ENCODE results near the gene ZBTB38. TPM values are rescaled to one million over a fixed set of nuclear protein-coding genes. Genes with fewer than 3 reads are reported as not detected.

Gene ZBTB38
- total and polyA plus RNA-seq, 2 donors (not counting 3 experiments of a cell fraction or from before 2014, with no cell fraction given), result 31.1 to 85.2 TPM

GRCh38 chr3:141373768-141374526 lies 5.6 kb downstream of the ZBTB38 start:
- ChIA-PET CTCF (interaction anchor here (1.0 to 2.5 kb wide), 3 partner anchors 13 to 71 kb away, joined by 3 to 6 read pairs (median 3); no protein-coding TSS in a partner anchor), POLR2A (no interaction called here)
- Histone ChIP-seq H3K9me3 (replicated peaks; ENCODE audit: control insufficient read depth, insufficient read depth, low read length) (no peaks in the 10 kb centered on the region), H3K4me3 (replicated peaks in 1 of 3; ENCODE audit: insufficient read depth in 1 of 3, low read depth in 1 of 3, low read length in 3 of 3) (no peak overlapping the region), H3K9me1 (replicated peaks; ENCODE audit: control insufficient read depth, extremely low read depth, insufficient read depth, low read length) (no peaks in the 10 kb centered on the region), H3K79me2 (ENCODE audit: control insufficient read depth, insufficient read depth, low read length) (peaks cover 40% of the 10 kb centered on the region), H2AFZ (ENCODE audit: low read depth, low read length) (no peak overlapping the region), H3K4me1 (ENCODE audit: control insufficient read depth, extremely low read depth, insufficient read depth, low read length) (peaks cover 18% of the 10 kb centered on the region), H3K27ac (ENCODE audit: insufficient read depth, low read depth, low read length) (no peak overlapping the region), H3K36me3 (ENCODE audit: control insufficient read depth in 2 of 2, extremely low read depth in 1 of 2, insufficient read depth in 2 of 2, low read length in 2 of 2) (peaks cover 2 to 6% of the 10 kb centered on the region in 2 experiments), H3K4me2 (ENCODE audit: insufficient read depth, low read length) (no peak overlapping the region), H4K20me1 (replicated peaks; ENCODE audit: control insufficient read depth, extremely low read depth, insufficient read depth, low read length) (no peaks in the 10 kb centered on the region), H3K9ac (replicated peaks; ENCODE audit: extremely low read depth, insufficient read depth, low read length) (no peak overlapping the region), H3K27me3 (ENCODE audit: control insufficient read depth in 2 of 2, insufficient read depth in 2 of 2, low read length in 2 of 2) (no peaks in the 10 kb centered on the region)
- TF ChIP-seq, protein P1, sequence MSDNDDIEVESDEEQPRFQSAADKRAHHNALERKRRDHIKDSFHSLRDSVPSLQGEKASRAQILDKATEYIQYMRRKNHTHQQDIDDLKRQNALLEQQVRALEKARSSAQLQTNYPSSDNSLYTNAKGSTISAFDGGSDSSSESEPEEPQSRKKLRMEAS (IDR thresholded peaks at IDR 0.05; ENCODE audit: insufficient read depth, insufficient read length), result no peak
- TF ChIP-seq, protein P2, sequence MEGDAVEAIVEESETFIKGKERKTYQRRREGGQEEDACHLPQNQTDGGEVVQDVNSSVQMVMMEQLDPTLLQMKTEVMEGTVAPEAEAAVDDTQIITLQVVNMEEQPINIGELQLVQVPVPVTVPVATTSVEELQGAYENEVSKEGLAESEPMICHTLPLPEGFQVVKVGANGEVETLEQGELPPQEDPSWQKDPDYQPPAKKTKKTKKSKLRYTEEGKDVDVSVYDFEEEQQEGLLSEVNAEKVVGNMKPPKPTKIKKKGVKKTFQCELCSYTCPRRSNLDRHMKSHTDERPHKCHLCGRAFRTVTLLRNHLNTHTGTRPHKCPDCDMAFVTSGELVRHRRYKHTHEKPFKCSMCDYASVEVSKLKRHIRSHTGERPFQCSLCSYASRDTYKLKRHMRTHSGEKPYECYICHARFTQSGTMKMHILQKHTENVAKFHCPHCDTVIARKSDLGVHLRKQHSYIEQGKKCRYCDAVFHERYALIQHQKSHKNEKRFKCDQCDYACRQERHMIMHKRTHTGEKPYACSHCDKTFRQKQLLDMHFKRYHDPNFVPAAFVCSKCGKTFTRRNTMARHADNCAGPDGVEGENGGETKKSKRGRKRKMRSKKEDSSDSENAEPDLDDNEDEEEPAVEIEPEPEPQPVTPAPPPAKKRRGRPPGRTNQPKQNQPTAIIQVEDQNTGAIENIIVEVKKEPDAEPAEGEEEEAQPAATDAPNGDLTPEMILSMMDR (IDR thresholded peaks at IDR 0.05; ENCODE audit: extremely low read depth in 1 of 2, insufficient read depth in 1 of 2, low read depth in 1 of 2, low read length in 2 of 2), result no peak
- TF ChIP-seq JUN (IDR thresholded peaks at IDR 0.05; ENCODE audit: borderline replicate concordance, insufficient read depth, insufficient read length, low read depth), result peak; percentile 45
- TF ChIP-seq FOS (IDR thresholded peaks at IDR 0.05; ENCODE audit: borderline replicate concordance, insufficient read depth, low read length), result peak; percentile 52
- BruUV-seq (replicated peaks), result no TSS peak
- FAIRE-seq, result no peak
- intact Hi-C loops (cut with micrococcal nuclease) (no loop called here), dilution Hi-C loops (cut with MboI; ENCODE audit: extremely low pct_ligation_motif_present, low sequenced_read_pairs) (no loop called here)
- DNase-seq (ENCODE audit: low read depth, low spot score), result no peak

All from endothelial cell of umbilical vein (primary cell).